HG02759 (cell line): ENCODE data around the gene OR2J2.
"Not testable (repeated sequence)": the region's sequence is repeated elsewhere in the genome, so short reads cannot be mapped to it uniquely, and the experiment has no call there.

Experiments
- ATAC-seq: cut with Tn5 transposase; IDR thresholded peaks from one replicate; pipeline ENCODE4 v1.9.1; 2021; ENCODE audit warnings: mild to moderate bottlenecking, moderate library complexity; ENCODE audit not compliant: unreplicated experiment

The OR2J2 gene

GRCh38 chr6:29218056-29218455, 47.3 kb downstream of the OR2J2 start:
- not testable (repeated sequence) for ATAC-seq
